T-cell (primary cell): ENCODE data around the gene DOCK6. TPM values are rescaled to one million over a fixed set of nuclear protein-coding genes. Genes with fewer than 3 reads are reported as not detected.

Experiments
- ATAC-seq, 4 experiments: fragments of 200-7000 bp in 3 of 4; fragments of 150-1000 bp in 1 of 4; cut with Tn5 transposase; replicated peaks in 1 of 4; 1 replicate in 3 of 4; 2 replicates in 1 of 4; pipeline ENCODE4 v1.10.0; 2021; ENCODE audit warnings: moderate library complexity in 3 of 4, mild to moderate bottlenecking in 2 of 4, moderate number of reproducible peaks in 1 of 4
- CTCF ChIA-PET, 2 donors: fragments of 300-600 bp; sonication (Branson Sonifier 250); formaldehyde crosslinking; loops; one replicate each; lab custom pipeline; 2022; ENCODE audit warnings: antibody characterized with exemption in 2 of 2; lab: Charles Lee
- POLR2A ChIA-PET, 2 donors: fragments of 300-600 bp; sonication (Branson Sonifier 250); formaldehyde crosslinking; loops; one replicate each; lab custom pipeline; 2022; ENCODE audit warnings: antibody characterized with exemption in 2 of 2; lab: Charles Lee
- DNase-seq, 35 experiments: peaks; one replicate each; pipeline versions ENCODE4 v3.0.0 to v3.0.0-alpha.2; 2013 to 2023
- H3K27ac ChIP-seq: one replicate; pipeline ENCODE4 v1.5.1; 2013; ENCODE audit warnings: low read length
- H3K27me3 ChIP-seq, 2 experiments: replicated peaks in 1 of 2; 1 replicate in 1 of 2; 2 replicates in 1 of 2; pipeline versions ENCODE4 v1.6.1 to v1.7.0; 2013; ENCODE audit warnings: low read length in 1 of 2, mixed read lengths in 1 of 2; ENCODE audit not compliant: control insufficient read depth in 2 of 2, insufficient read depth in 2 of 2; ENCODE audit errors: extremely low read depth in 1 of 2
- H3K36me3 ChIP-seq, 2 donors: 1 replicate in 1 of 2; 2 replicates in 1 of 2; pipeline versions ENCODE4 v1.6.1 to v1.7.0; 2013; ENCODE audit warnings: low read length in 1 of 2; ENCODE audit not compliant: control insufficient read depth in 2 of 2, insufficient read depth in 1 of 2; ENCODE audit errors: extremely low read depth in 1 of 2
- H3K4me1 ChIP-seq, 2 experiments: 1 replicate in 1 of 2; 2 replicates in 1 of 2; pipeline versions ENCODE4 v1.6.1 to v1.7.0; 2013; ENCODE audit warnings: low read length in 2 of 2, mixed read lengths in 1 of 2; ENCODE audit not compliant: insufficient read depth in 2 of 2, control insufficient read depth in 1 of 2; ENCODE audit errors: extremely low read depth in 1 of 2
- H3K4me3 ChIP-seq, 2 donors: 1 replicate in 1 of 2; 2 replicates in 1 of 2; pipeline versions ENCODE4 v1.5.1 to v1.7.0; 2013; ENCODE audit warnings: mild to moderate bottlenecking in 2 of 2, low read length in 1 of 2, moderate library complexity in 1 of 2; ENCODE audit not compliant: control insufficient read depth in 1 of 2; ENCODE audit errors: extremely low read depth in 1 of 2
- H3K9me3 ChIP-seq: 2 replicates; pipeline ENCODE4 v1.7.0; 2013
- H3K27ac Mint-ChIP-seq, 2 donors: one replicate each; pipeline ENCODE4 v1.8.0; 2020 to 2021; ENCODE audit warnings: mild to moderate bottlenecking in 2 of 2, mixed read lengths in 2 of 2
- H3K27me3 Mint-ChIP-seq, 2 donors: one replicate each; pipeline ENCODE4 v1.8.0; 2021 to 2022; ENCODE audit warnings: mixed read lengths in 2 of 2
- H3K36me3 Mint-ChIP-seq: one replicate; pipeline ENCODE4 v1.8.0; 2021; ENCODE audit warnings: mixed read lengths
- H3K4me1 Mint-ChIP-seq, 3 donors: one replicate each; pipeline ENCODE4 v1.8.0; 2020 to 2022; ENCODE audit warnings: mixed read lengths in 3 of 3, mild to moderate bottlenecking in 1 of 3
- H3K4me3 Mint-ChIP-seq, 3 donors: one replicate each; pipeline ENCODE4 v1.8.0; 2020 to 2022; ENCODE audit warnings: mild to moderate bottlenecking in 3 of 3, mixed read lengths in 3 of 3, moderate library complexity in 3 of 3
- H3K9me3 Mint-ChIP-seq, 3 donors: one replicate each; pipeline ENCODE4 v1.8.0; 2020 to 2022; ENCODE audit warnings: mixed read lengths in 3 of 3
- WGBS: methylation state at CpG from one replicate; pipeline ENCODE4 v1.1.5; 2013; ENCODE audit warnings: missing lambda C conversion rate; ENCODE audit not compliant: insufficient coverage; 5-methylcytosine and 5-hydroxymethylcytosine counted together
- total RNA-seq, 35 experiments: library from RNA in 6 of 35; stranded (reverse) in 6 of 35; fragments of 120-200 nt in 1 of 35; gene quantifications; one replicate each; pipeline versions ENCODE4 v1.2.1 to v1.2.4 and lab custom pipeline; 2013 to 2026

DOCK6 gene
- total RNA-seq, 5 donors from 2014 or later (not counting 1 experiment from before 2014, with no cell fraction given) = 0.78 to 1.8 (median 1.0) TPM

GRCh38 chr19:11224429-11224828 is 37.9 kb downstream of the DOCK6 start:
- CTCF ChIA-PET = no interaction called here
- POLR2A ChIA-PET = no interaction called here
- Histone ChIP-seq H3K4me3 (no peak overlapping the region), H3K27me3 (peaks cover 0 to 17% of the 10 kb centered on the region in 2 experiments), H3K4me1 (no peaks in the 10 kb centered on the region), H3K27ac (no peak overlapping the region), H3K9me3 (no peaks in the 10 kb centered on the region), H3K36me3 (no peaks in the 10 kb centered on the region)
- H3K36me3 Mint-ChIP-seq = peaks cover 13% of the 10 kb centered on the region
- peaks cover 2 to 3% of the 10 kb centered on the region in 2 donors for H3K27me3 Mint-ChIP-seq
- no peak overlapping the region for H3K4me3 Mint-ChIP-seq
- WGBS = 86% methylated on average over 5 of the region's 7 CpGs
- H3K9me3 Mint-ChIP-seq = peaks cover 13 to 14% (median 14%) of the 10 kb centered on the region in 3 donors
- H3K4me1 Mint-ChIP-seq = peaks cover 0 to 4% (median 0%) of the 10 kb centered on the region in 3 donors
- no peak overlapping the region for H3K27ac Mint-ChIP-seq
- DNase-seq (no peak), ATAC-seq (no peak)

- Mint-ChIP-seq H3K9me3 (peaks cover 13 to 14% (median 14%) of the 10 kb centered on the region in 3 donors), H3K27me3 (peaks cover 2 to 3% of the 10 kb centered on the region in 2 donors), H3K27ac (no peak overlapping the region), H3K4me3 (no peak overlapping the region), H3K36me3 (peaks cover 13% of the 10 kb centered on the region), H3K4me1 (peaks cover 0 to 4% (median 0%) of the 10 kb centered on the region in 3 donors)
- Histone ChIP-seq H3K27ac (no peak overlapping the region), H3K36me3 (no peaks in the 10 kb centered on the region), H3K27me3 (peaks cover 0 to 11% of the 10 kb centered on the region in 2 experiments), H3K4me3 (no peak overlapping the region), H3K9me3 (no peaks in the 10 kb centered on the region), H3K4me1 (no peaks in the 10 kb centered on the region)
- ChIA-PET POLR2A (no interaction called here), CTCF (no interaction called here)
- no CpG with 5 or more reads among the region's 3 CpGs for WGBS
- ATAC-seq (no peak), DNase-seq (no peak)
Measured at GRCh38 chr19:11223200-11223599, 39.1 kb downstream of the DOCK6 start.

GRCh38 chr19:11221082-11221598 is 41.2 kb downstream of the DOCK6 start:
- Mint-ChIP-seq H3K27ac (no peak overlapping the region), H3K27me3 (peaks cover 5 to 7% of the 10 kb centered on the region in 2 donors), H3K9me3 (peaks cover 13 to 14% (median 14%) of the 10 kb centered on the region in 3 donors), H3K36me3 (peaks cover 13% of the 10 kb centered on the region), H3K4me3 (no peak overlapping the region), H3K4me1 (no peaks in the 10 kb centered on the region)
- ATAC-seq (no peak), DNase-seq (no peak)
- Histone ChIP-seq H3K27ac (no peak overlapping the region), H3K36me3 (no peaks in the 10 kb centered on the region), H3K4me3 (no peak overlapping the region), H3K27me3 (peaks cover 0 to 19% of the 10 kb centered on the region in 2 experiments), H3K4me1 (no peaks in the 10 kb centered on the region), H3K9me3 (no peaks in the 10 kb centered on the region)
- ChIA-PET POLR2A (no interaction called here), CTCF (no interaction called here)
- 100% methylated on average over 3 of the region's 3 CpGs for WGBS

DNA sequence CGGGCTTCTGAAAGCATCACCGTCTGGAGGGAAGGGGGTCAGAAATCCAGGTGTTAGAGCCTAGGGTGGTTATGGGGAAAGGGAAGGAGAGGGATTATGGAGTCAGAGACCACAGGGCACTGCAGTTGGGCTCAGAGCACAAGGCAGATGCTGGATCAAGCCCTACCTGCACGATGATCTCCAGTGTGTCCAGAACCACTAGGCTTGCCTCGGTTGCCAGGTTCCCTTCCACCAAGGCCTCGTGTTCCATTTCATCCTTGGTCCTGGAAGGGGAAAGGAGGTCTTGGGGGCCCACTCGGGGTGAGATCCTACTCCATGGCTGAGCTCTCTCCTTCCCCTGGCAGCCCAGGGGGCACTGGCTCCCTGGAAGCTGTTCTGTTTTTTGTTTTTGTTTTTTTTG is 47.9 kb downstream of the DOCK6 start:
- ATAC-seq (no peak), DNase-seq (no peak)
- H3K9me3 ChIP-seq = no peaks in the 10 kb centered on the region
- no peaks in the 10 kb centered on the region for H3K36me3 ChIP-seq
- H3K27me3 ChIP-seq = peaks cover 0 to 28% of the 10 kb centered on the region in 2 experiments
- no peaks in the 10 kb centered on the region for H3K4me1 Mint-ChIP-seq
- no peak overlapping the region for H3K4me3 ChIP-seq
- H3K36me3 Mint-ChIP-seq = no peaks in the 10 kb centered on the region
- no peak overlapping the region for H3K27ac ChIP-seq
- POLR2A ChIA-PET = no interaction called here
- H3K27ac Mint-ChIP-seq = no peak overlapping the region
- CTCF ChIA-PET = no interaction called here
- H3K4me1 ChIP-seq = no peaks in the 10 kb centered on the region
- no peak overlapping the region for H3K4me3 Mint-ChIP-seq
- H3K9me3 Mint-ChIP-seq = no peaks in the 10 kb centered on the region
- H3K27me3 Mint-ChIP-seq = peaks cover 4 to 13% of the 10 kb centered on the region in 2 donors
- WGBS = 100% methylated on average over 2 of the region's 6 CpGs

DNA sequence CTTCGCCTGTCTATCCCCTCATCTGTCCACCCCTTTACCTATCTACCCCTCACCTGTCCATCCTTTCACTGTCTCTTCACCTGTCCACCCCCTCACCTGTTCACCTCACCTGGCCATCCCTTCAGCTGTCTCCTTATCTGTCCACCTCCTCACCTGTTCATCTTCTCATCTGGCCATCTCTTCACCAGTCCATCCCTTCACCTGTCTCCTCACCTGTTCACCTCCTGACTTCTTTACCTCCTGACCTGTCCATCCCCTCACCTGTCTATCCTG is 51.7 kb downstream of the DOCK6 start:
- H3K27me3 ChIP-seq = peaks cover 0 to 11% of the 10 kb centered on the region in 2 experiments
- ChIA-PET CTCF (no interaction called here), POLR2A (no interaction called here)
- Mint-ChIP-seq H3K9me3 (no peaks in the 10 kb centered on the region), H3K27me3 (peaks cover 7% of the 10 kb centered on the region in 2 donors), H3K4me3 (no peak overlapping the region), H3K27ac (no peak overlapping the region), H3K4me1 (no peaks in the 10 kb centered on the region), H3K36me3 (no peaks in the 10 kb centered on the region)
- H3K27ac ChIP-seq = no peak overlapping the region
- H3K36me3 ChIP-seq = no peaks in the 10 kb centered on the region
- no peak for ATAC-seq
- WGBS = 100% methylated on average over 1 of the region's 1 CpG
- no peak for DNase-seq
- H3K4me3 ChIP-seq = no peak overlapping the region
- no peaks in the 10 kb centered on the region for H3K9me3 ChIP-seq
- no peaks in the 10 kb centered on the region for H3K4me1 ChIP-seq

GRCh38 chr19:11209839-11210655 is 52.3 kb downstream of the DOCK6 start:
- Histone ChIP-seq H3K27me3 (peaks cover 0 to 7% of the 10 kb centered on the region in 2 experiments), H3K36me3 (no peaks in the 10 kb centered on the region), H3K9me3 (no peaks in the 10 kb centered on the region), H3K4me1 (no peaks in the 10 kb centered on the region), H3K27ac (no peak overlapping the region), H3K4me3 (no peak overlapping the region)
- H3K4me3 Mint-ChIP-seq = no peak overlapping the region
- CTCF ChIA-PET = no interaction called here
- POLR2A ChIA-PET = no interaction called here
- H3K4me1 Mint-ChIP-seq = no peaks in the 10 kb centered on the region
- H3K27me3 Mint-ChIP-seq = peaks cover 2 to 7% of the 10 kb centered on the region in 2 donors
- WGBS = 81% methylated on average over 2 of the region's 2 CpGs
- H3K27ac Mint-ChIP-seq = no peak overlapping the region
- ATAC-seq (no peak), DNase-seq (no peak)
- no peaks in the 10 kb centered on the region for H3K36me3 Mint-ChIP-seq
- no peaks in the 10 kb centered on the region for H3K9me3 Mint-ChIP-seq
